Measurements from ENCODE around the gene EPG5.
A peak's percentile ranks its signal among the peaks of the same experiment; 100 is the strongest.
"Not testable (repeated sequence)": the region's sequence is repeated elsewhere in the genome, so short reads cannot be mapped to it uniquely, and the experiment has no call there.

Gene EPG5

DNA sequence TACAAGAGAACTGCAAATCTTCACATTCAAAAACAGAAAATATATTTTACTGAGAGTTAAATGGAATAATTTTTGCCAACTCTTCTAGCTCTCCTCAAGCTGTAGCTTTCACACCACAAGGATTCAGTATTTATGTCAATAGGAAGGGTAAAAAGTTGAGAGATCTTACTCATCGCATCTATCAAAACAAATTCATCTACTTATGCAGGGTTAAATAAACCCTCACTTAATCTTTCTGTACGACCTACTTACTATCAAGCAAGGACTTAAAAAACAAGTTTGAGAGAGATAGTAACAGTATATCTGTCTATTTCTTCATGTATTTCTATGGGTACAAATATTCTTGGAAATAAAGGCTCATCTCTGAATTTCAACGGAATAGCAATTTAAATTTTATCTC is 106.2 kb downstream of the EPG5 start:
- no peak for DNase-seq

DNA sequence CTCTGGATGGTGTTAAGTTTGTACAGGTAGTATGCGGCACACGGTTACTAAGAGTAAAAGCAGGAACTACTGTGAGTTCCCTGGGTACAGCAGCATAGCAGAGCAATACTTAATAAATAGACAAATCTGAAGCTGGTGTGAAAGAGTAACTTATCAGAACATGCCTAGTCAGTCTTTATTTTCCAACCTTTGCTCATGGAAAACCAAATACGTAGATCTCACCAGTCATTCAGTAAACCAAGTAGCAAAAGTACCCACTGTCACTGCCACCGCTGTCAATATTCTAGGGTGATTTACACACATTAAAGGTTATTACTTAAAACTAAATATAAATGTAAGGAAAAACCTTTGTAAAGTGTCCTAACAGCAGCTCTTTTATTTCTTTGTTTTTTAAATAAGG is 106.6 kb downstream of the EPG5 start:
- no peak for DNase-seq

GRCh38 chr18:45859334-45859733 is 107.8 kb downstream of the EPG5 start:
- no peak for DNase-seq

DNA sequence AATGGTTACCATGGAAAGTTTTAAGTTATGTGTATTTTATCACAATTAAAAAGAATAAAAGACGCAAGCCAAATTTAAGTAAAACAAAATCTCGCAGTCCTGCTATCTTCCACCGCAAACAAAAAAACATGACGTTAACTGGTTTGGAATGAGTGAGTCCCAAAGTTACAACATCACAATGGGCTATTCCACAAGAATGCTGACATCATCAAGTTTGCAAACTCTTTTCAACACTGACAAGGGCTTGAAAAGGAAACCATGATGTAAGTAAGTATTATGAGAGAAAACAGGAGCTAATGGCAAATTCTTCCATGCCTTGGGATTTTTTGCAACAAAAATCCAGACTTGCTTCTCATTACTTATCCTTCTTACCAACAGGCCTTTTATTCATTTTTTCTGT is 110.6 kb downstream of the EPG5 start:
- no peak for DNase-seq

- no peak for DNase-seq
Observed at GRCh38 chr18:45854036-45854586, 113.0 kb downstream of the EPG5 start.

DNA sequence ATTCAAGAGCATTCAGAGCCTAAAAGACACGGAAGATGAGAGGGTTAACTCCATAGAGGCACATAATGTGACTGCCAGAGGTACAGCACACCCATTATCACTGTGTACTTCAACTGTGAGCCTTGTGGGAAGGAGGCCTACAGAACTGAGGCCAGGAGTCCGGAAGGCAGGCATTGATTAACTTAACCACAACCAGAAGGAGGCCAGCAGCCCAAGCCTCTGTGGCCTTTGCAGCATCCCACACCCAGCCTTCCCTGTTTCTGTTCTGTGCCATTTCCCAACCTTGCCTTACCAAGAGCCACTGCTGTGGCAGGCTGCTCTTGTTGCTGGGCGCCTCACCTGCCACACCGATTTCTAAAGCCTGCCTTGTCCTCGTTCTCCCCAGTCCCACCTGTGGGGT is 114.5 kb downstream of the EPG5 start:
- DNase-seq, result no peak

DNA sequence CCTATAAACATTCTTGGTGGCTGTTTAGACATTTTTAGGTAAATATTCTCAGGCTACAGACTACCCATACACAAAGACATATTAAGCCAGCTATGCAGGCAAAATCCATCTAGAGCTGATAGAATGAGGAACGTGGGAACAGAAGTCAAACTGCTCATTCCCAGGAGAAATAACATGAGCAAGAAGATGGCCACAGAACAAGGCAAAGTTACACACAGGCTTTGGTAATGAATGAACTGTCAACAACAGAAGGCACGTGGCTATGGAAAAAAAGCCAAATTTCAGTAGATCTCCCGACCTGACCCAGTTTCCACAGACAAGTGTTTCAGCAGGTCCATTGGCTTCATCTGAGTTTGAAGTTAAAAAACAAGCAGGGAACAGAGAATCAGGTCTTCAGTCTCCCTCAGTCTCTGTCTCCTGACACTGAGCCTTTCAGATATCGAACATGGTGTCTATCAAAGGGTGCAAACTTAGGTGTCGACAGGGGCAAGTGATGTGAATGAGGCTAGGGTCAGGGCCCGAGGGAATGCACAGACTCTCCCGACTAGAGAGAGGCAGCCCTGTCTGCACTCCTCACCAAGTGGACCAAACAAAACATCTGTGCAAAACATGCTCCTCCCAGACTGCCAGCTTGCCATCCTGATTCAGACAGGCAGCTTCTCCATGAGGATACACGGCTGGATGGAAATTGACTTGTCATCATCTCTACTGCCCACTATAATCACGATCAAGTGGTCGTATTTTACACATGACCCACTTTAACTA is 115.8 kb downstream of the EPG5 start:
- DNase-seq, result no peak

DNA sequence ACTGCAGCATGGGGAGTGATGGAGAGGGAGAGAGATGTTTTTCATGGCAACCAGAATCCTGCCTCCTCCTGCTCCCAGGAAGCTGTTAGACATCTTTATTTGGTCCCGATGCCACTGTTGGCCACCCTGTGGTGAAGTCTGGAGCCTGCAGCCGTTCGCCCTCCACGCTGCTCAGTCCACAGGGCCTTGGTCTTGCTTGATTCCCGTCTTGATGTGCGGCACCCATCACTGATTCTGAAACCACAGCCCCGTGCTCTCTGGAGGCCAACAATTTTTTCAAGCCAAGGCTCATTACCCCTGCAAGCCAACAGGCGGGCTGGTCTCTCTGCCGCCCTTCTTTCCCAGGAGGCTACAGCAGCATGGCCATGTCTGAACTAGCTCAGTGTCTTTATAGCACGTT is 117.1 kb downstream of the EPG5 start:
- no peak for DNase-seq

- DNase-seq, result no peak
Observed at GRCh38 chr18:45849529-45849928, 117.6 kb downstream of the EPG5 start.

GRCh38 chr18:45848643-45849042 is 118.5 kb downstream of the EPG5 start:
- DNase-seq, result not testable (repeated sequence)

DNA sequence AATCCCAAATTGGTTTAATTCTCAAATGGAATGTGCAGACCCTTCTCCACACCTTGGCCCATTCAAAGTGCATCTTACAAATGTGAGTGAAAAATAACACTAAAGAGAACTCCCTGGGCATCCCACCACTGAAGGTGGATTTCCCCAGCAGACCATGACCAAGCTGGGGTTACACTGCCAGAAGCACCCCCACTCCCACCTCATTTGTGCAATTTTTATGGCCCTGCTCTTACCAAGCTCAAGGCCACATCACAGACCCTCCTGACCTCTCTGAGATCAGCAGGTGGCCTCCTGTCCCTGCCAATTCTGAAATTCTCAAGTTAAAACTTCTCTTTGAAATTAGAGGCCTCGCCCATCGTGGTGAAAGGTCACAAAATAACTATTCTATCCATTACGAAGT is 120.0 kb downstream of the EPG5 start:
- DNase-seq, result no peak

DNA sequence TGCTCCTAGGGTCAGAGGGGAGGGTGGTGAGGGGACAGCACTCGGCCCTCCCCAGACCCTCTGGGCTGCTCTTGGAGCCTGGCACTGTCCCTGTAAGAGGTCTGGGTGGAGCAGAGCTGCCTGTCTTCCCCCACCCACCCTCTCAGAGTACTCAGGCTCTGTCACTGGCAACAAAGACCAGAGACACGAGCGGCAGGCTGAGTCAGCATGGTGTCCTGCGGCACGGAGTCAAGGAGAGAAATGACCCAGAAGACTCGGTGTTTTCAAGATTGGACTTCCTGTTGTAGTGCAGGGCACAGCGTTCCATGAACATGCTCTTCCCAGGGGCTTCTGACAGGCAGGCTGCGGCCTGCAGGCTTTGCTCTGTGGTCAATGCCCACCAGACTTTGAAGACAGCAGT is 121.7 kb downstream of the EPG5 start:
- DNase-seq, result no peak

GRCh38 chr18:45844938-45845337 is 122.2 kb downstream of the EPG5 start:
- no peak for DNase-seq

DNA sequence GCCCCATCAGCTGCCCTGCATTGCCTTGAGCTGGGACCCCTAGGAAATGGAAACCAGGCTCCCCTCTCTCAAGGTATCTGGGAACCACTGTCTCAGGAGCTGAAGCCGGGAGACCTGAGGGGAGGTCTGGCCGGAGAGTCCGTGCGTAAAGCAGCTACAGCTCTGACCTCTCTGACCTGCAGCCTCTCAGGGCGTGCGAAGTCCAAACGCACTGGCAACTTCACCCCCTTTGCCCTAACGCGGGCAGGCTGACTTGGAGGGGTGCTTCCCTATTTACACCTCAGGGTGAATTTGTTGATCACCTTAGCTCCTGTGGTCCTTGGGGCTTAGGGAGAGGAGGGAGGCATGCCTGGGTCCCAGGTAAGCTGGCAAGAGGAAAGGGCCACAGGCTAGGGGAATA is 124.1 kb downstream of the EPG5 start:
- DNase-seq, result no peak

GRCh38 chr18:45841765-45842442 is 125.2 kb downstream of the EPG5 start:
- DNase-seq, result no peak

DNA sequence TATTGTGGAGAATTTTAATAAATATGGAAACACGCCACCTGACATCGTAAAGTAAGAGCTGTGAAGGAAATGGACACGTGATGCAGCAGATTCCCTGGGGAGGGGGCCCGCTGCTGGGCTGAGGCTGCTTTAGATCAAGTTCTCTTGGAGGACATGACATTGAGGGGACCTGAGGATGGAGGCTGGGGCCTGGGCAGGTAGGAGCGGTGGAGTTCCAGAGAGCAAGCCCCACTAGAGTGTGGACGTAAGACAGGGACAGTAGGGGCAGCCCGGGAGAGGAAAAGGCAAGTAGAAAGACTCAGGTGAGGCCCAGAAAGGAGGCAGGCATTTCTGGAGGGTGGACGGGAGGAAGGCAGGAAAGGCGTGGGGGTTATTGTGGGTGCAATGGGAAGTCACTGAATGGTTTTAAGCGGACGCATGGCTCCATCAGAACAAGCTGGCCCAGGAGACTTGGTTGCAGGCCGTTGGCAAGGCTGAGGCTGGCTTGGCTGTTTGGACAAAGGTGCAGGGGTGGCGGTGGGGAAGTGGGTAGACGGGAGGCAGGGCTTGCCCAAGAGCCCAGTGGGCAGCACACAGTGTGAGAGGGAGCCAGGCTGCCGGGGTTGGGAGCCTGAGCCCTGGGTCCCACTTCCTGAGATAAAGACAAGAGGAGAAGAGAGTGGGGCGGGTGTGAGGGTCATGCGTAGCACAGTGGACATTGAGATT is 125.9 kb downstream of the EPG5 start:
- DNase-seq, result no peak

GRCh38 chr18:45839414-45840395 is 127.4 kb downstream of the EPG5 start:
- DNase-seq, result peak; percentile 9

DNA sequence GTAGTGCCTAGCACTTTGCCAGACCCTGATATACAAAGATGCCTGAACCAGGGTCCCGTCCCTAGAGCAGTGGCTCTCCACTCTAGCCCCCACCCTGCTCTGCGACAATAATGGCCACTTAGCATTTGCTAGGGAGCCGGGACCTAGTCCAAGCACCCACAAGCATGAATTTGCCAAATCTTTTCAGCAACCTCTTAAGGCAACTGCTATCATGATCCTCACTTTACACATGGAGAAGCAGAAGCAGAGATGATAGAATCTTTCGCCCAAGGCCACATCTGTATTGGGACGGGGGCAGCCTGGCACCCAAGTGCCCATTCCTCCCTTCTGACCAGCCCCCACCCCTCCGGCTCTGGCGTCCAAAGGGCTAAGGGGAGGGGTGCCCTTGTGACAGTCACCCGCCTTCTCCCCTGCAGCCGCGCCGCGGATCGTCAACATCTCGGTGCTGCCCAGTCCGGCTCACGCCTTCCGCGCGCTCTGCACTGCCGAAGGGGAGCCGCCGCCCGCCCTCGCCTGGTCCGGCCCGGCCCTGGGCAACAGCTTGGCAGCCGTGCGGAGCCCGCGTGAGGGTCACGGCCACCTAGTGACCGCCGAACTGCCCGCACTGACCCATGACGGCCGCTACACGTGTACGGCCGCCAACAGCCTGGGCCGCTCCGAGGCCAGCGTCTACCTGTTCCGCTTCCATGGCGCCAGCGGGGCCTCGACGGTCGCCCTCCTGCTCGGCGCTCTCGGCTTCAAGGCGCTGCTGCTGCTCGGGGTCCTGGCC is 128.6 kb downstream of the EPG5 start:
- DNase-seq, result no peak

DNA sequence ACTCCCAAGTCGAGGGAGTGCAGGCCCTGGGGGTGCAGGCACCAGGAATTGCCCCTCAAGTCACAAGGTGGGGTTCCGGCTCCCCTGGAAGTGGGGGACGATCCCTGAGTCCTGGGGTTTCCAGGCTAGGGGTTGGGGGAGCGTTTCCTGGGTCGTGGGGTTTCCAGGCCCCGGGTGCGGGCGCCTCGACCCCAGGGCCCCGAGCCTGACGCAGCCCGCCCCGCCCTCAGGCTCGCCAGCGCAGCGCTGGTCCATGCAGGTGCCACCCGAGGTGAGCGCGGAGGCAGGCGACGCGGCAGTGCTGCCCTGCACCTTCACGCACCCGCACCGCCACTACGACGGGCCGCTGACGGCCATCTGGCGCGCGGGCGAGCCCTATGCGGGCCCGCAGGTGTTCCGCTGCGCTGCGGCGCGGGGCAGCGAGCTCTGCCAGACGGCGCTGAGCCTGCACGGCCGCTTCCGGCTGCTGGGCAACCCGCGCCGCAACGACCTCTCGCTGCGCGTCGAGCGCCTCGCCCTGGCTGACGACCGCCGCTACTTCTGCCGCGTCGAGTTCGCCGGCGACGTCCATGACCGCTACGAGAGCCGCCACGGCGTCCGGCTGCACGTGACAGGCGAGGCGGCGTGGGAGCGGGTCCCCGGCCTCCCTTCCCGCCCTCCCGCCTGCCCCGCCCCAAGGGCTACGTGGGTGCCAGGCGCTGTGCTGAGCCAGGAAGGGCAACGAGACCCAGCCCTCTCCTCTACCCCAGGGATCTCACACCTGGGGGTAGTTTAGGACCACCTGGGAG is 129.7 kb downstream of the EPG5 start:
- DNase-seq, result peak; percentile 52

DNA sequence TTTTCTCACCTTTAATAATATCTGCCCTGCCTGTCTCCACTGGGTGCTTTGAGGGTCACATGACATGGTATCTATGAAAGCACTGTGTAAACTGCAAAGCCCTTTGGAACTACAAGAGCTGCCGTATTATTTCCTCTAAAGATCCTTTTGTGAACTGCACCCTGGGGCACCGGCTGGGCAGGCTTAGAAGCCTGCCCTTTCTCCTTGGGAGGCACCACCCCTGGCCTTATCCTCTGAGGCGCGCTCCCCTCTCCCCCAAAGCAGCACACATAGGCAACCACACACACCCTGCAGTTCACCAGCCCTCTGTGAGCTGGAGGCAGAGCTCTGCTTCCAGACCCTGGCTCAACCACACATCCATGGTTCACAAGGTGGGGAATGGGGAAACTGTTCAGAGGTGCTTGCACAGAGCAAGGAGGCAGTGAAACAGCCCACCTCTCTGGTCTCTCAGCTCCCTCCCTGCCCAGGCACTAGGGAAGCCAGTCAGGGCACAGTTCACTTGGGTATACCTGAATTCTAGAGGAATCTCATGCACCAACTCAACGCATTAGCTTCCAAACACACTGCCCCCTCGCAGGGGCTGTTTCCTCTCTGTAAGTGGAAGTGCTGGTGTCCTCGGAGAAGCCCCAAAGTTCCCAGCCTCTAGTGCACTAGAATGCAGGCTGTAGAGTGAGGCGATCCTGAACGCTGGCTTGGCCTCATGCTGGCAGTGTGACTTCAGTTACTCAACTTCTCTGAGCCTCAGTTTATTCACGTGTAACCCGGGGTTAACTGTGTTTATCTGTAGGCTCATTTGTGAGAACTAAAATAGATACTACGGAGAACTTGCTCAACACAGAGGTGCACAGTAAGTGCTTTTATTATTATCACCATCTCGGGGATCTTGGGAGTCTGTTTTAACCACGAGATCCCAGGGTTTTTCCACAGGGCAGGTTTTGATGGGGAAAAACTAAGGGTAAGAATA is 130.6 kb downstream of the EPG5 start:
- DNase-seq, result no peak
